GM21360 (cell line): ENCODE measurements around the gene CNTLN.
A peak's percentile ranks its signal among the peaks of the same experiment; 100 is the strongest.
"Not testable (repeated sequence)": the region's sequence is repeated elsewhere in the genome, so short reads cannot be mapped to it uniquely, and the experiment has no call there.

Source experiments
- ATAC-seq: cut with Tn5 transposase; IDR thresholded peaks from one replicate; pipeline ENCODE4 v1.9.1; 2021; ENCODE audit warnings: mild to moderate bottlenecking, moderate library complexity; ENCODE audit not compliant: unreplicated experiment

CNTLN gene

DNA sequence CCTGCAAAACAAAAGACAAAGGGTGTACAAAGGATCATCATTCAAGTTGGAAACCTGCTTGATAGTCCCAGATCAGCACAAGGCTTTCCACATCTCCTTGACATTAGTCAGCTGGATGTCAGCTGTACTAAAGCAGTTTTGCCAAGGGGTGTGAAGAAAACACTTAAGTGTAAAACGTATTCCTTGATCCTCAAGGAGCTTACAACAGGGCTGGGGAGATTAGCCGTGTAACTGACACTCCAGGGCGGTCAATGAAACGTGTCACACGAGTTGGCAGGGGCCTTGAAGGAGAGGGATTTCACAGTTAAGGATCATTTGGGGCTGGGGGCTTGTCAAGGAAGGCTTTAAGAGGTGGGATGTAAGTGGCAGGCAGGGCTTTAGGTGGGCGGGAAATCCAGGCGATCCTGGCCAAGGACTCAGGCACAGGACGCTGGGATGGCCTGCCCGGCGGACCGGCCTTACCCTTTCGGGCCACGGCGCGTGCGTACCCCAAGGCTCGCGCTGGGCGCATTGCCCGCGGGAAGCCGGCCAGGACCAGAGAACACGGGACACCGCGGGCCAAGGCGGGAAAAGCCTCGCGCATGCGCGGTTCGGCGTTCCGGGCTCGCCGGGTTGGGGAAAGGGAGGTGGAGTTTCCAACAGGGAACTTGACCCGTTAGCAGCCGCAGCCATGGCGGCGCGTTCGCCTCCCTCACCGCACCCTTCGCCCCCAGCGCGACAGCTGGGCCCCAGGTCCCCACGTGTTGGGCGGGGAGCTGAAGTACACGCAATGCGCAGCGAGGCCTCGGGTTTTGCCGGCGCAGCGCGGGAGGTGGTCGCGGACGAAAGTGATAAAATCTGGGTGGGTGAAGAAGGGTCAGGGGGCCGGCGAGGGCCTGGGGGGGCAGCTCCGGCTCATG is at the start of gene CNTLN:
CNTLN (plus strand) TSS at position 645 of the 899 bp plus-strand sequence; CDS start at position 671, 26 bp downstream.
- peak; percentile 75 for ATAC-seq

- no peak for ATAC-seq
Observed at GRCh38 chr9:17088566-17088965, 46.3 kb upstream of the CNTLN start.

DNA sequence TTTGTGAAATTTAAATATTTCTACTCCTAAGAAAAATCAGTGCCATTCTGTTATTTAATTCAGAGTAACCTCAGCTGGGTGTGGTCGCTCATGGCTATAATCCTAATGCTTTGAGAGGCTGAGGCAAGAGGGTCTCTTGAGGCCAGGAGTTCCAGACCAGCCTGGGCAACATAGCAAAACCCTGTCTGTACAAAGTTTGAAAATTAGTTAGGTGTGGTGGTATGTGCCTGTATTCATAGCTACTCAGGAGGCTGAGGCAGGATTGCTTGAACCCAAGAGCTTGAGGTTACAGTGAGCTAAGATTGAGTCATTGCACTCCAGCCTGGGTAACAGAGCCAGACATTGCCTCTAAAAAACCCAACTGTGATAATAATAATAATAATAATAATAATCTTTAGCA is 44.8 kb upstream of the CNTLN start:
- no peak for ATAC-seq

DNA sequence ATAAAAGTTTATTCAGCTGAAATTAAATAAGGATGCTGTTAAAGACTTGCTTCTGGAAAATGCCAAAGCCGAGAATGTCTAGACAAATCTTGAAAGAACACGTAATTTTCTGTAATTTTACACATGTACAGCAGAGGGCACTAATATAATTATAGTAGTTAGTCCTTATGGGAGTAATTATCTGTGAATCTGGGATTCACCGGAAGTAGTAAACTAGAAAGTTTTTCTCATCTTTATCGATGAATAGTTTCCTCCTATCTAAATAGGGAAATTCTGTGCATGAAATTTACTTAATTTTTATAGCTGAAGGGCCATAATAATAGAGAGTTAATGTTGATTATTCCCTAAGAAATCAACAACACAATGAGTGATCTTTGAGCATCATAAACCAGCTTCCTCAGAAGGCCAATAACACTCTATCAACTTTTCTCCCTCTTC is 18.4 kb upstream of the CNTLN start:
- no peak for ATAC-seq

GRCh38 chr9:17117372-17117771 is 17.5 kb upstream of the CNTLN start:
- no peak for ATAC-seq

DNA sequence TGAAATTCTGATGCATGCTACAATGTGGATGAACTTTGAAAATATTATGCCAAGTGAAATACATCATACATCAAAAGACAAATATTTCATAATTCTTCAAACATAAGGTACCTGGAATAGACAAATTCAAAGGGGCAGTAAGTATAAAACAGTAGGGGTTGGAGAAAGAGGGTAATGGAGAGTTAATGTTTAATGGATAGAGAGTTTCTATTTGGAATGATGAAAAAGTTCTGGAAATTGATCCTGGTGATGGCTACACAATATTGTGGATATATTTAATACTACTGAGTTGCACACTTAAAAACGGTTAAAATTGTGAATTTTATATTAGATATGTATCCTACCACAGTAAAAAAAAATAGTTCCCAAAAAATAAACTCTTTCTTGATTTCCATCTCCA is 14.6 kb upstream of the CNTLN start:
- no peak for ATAC-seq

DNA sequence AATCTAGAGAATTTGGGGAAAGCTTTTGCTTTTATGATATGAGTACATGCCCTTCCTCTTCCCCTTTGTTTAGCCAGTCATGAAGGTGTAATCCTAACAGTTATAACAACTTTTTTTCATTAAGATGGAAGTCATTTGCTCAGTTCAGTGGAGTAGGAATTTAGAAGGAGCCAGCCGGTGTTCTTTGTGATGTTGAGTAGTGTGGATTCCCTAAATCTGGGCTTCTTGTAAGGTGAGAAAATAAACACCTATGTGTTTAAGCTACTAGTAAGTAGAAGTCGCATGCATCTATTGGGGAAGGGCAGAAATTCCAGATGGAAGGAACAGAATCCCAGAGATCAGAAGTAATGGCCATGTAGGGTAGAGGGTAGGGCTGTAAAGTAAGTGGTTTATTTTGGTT is 13.6 kb upstream of the CNTLN start:
- ATAC-seq: no peak

- ATAC-seq: no peak
Observed at GRCh38 chr9:17130291-17130690, 4.5 kb upstream of the CNTLN start.

GRCh38 chr9:17130725-17131124 is 4.1 kb upstream of the CNTLN start:
- ATAC-seq: no peak

GRCh38 chr9:17131494-17131893 is 3.3 kb upstream of the CNTLN start:
- no peak for ATAC-seq

GRCh38 chr9:17135295-17136160 is 688 bp downstream of the CNTLN start:
- ATAC-seq: peak; percentile 67

GRCh38 chr9:17137566-17137965 is 2.7 kb downstream of the CNTLN start:
- no peak for ATAC-seq

- no peak for ATAC-seq
Observed at GRCh38 chr9:17138503-17138902, 3.7 kb downstream of the CNTLN start.

DNA sequence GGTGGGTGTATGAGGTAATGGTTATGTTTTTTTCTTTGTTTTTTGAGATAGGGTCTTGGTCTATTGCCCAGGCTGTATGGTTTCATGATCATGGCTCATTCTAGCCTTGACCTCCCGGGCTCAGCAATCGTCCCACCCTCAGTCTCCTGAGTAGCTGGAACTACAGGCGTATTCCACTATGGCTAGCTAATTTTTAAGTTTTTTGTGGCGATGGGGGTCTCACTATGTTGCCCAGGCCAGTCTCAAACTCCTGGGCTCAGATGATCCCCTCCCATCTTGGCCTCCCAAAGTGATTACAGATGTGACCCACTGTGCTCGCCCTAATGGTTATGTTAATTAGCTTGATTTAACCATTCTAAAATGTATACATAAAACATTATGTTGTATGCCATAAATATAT is 5.6 kb downstream of the CNTLN start:
- no peak for ATAC-seq

DNA sequence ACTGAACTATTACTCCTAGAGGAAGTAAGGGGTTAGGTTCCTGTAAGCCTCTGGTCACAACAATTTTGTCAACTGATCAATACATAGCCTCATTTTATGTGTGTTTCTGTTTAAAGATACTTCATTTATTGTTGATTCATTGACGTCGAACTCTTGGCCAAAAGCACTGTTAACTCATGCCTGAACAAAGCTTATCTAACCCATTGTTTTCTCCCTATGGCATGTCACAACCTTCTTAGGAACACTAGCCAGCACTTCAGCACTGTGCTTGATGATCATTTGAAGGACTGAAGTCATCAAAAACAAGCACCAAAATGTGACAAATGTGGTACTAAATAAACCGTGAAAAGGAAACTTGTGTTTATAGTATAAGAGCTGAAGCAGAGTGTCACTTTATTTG is 13.5 kb downstream of the CNTLN start:
- no peak for ATAC-seq

- no peak for ATAC-seq
Observed at GRCh38 chr9:17159469-17159868, 24.6 kb downstream of the CNTLN start.

DNA sequence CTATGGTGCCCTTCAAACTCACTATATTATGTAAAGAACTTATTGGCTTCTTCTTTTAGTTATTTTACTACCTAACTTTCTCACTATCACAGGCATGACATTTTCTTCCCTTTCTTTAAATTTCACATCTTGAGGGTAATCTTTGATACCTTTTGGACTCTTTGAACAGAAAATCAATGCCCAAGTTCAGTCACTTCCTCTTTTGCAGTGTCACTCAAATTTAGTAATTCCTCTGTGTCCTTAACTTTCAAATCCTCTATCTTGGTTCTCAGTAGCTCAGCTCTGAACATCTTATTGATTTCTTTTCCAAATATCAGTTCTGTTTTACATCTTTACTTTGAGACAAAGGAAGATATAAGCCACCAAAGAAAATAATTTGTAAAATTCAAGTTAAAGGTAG is 25.5 kb downstream of the CNTLN start:
- no peak for ATAC-seq

- no peak for ATAC-seq
Observed at GRCh38 chr9:17165764-17166163, 30.9 kb downstream of the CNTLN start.

GRCh38 chr9:17166346-17166745 is 31.5 kb downstream of the CNTLN start:
- no peak for ATAC-seq

GRCh38 chr9:17171309-17172094 is 36.7 kb downstream of the CNTLN start:
- ATAC-seq: no peak

GRCh38 chr9:17177496-17177895 is 42.7 kb downstream of the CNTLN start:
- not testable (repeated sequence) for ATAC-seq
